ENCODE measurements around the gene FCHSD1.

DNA sequence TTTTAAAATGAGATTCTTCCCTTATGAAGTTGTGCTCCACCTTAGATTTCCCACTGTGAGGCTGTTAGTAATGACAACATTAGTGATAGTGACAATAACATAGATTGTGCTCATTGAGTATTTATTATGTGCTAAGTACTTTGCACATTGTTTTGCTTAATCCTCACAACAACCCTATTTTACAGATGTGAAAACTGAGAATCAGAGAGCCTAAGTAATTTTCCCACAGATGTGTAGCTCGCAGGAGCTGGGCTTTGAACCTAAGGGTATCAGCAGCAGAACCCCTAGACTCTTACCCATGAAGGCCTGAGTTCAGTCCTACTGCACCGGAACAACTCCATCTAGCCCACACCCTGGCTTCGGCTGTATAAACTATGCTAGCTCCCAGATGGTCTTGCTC, 46.4 kb upstream of the FCHSD1 start:
- no peak for TF ChIP-seq ZFP30 (CRISPR knock-in tag; IDR thresholded peaks at IDR 0.05)
- TF ChIP-seq, protein P1, sequence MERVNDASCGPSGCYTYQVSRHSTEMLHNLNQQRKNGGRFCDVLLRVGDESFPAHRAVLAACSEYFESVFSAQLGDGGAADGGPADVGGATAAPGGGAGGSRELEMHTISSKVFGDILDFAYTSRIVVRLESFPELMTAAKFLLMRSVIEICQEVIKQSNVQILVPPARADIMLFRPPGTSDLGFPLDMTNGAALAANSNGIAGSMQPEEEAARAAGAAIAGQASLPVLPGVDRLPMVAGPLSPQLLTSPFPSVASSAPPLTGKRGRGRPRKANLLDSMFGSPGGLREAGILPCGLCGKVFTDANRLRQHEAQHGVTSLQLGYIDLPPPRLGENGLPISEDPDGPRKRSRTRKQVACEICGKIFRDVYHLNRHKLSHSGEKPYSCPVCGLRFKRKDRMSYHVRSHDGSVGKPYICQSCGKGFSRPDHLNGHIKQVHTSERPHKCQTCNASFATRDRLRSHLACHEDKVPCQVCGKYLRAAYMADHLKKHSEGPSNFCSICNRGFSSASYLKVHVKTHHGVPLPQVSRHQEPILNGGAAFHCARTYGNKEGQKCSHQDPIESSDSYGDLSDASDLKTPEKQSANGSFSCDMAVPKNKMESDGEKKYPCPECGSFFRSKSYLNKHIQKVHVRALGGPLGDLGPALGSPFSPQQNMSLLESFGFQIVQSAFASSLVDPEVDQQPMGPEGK (CRISPR knock-in tag; IDR thresholded peaks at IDR 0.05; ENCODE audit: borderline replicate concordance): no peak
- TF ChIP-seq ISL1 (CRISPR knock-in tag; IDR thresholded peaks at IDR 0.05): no peak
- TF ChIP-seq ZFP3 (CRISPR knock-in tag; IDR thresholded peaks at IDR 0.05): no peak
- TF ChIP-seq ARNTL (CRISPR knock-in tag; IDR thresholded peaks at IDR 0.05; ENCODE audit: borderline replicate concordance, low read depth): no peak
- TF ChIP-seq, protein P2, sequence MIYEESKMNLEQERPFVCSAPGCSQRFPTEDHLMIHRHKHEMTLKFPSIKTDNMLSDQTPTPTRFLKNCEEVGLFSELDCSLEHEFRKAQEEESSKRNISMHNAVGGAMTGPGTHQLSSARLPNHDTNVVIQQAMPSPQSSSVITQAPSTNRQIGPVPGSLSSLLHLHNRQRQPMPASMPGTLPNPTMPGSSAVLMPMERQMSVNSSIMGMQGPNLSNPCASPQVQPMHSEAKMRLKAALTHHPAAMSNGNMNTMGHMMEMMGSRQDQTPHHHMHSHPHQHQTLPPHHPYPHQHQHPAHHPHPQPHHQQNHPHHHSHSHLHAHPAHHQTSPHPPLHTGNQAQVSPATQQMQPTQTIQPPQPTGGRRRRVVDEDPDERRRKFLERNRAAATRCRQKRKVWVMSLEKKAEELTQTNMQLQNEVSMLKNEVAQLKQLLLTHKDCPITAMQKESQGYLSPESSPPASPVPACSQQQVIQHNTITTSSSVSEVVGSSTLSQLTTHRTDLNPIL (CRISPR knock-in tag; IDR thresholded peaks at IDR 0.05; ENCODE audit: low read depth): no peak
- TF ChIP-seq CSDC2 (CRISPR knock-in tag; IDR thresholded peaks at IDR 0.05): no peak
- no peak for TF ChIP-seq TOX (CRISPR knock-in tag; IDR thresholded peaks at IDR 0.05; ENCODE audit: borderline replicate concordance)
- no peak for TF ChIP-seq TCF4 (CRISPR knock-in tag; IDR thresholded peaks at IDR 0.05; ENCODE audit: borderline replicate concordance)
- TF ChIP-seq ESRRG (CRISPR knock-in tag; IDR thresholded peaks at IDR 0.05): no peak

Data from SK-N-SH treated with all-trans-retinoic acid at 6 μM for 48 hours (cell line).